Kasumi-1 (cell line): ENCODE measurements around the gene CRHR1.
"Not testable (repeated sequence)": the region's sequence is repeated elsewhere in the genome, so short reads cannot be mapped to it uniquely, and the experiment has no call there.

ENCODE experiments used
- DNase-seq, 2 experiments: peaks; one replicate each; lab custom pipeline; 2025; lab: John Stamatoyannopoulos, UW

Gene CRHR1

GRCh38 chr17:45846223-45846622 is 62.1 kb downstream of the CRHR1 start:
- DNase-seq, result no peak

- no peak for DNase-seq
Observed at GRCh38 chr17:45846646-45847045, 62.5 kb downstream of the CRHR1 start.

DNA sequence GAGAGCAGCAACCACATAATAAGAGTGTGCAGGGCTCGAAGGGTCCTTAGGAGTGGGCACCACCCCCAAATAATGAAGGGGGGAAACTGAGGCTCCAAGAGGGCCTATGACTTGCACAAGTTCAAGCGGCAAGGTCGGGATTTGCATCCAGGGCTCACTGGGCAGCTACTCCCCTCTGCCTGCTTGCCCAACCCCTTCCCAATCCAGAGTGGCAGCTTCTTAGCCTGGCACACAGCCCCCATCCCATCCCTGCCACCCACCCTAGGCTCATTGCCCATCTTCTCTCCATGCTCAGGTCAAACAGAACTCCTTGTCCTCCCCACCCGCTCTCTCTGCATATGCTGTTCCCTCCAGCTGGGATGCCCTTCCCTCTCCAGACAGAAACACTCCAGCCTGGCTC is 63.0 kb downstream of the CRHR1 start:
- DNase-seq, result no peak

GRCh38 chr17:45847747-45848146 is 63.6 kb downstream of the CRHR1 start:
- no peak for DNase-seq

DNA sequence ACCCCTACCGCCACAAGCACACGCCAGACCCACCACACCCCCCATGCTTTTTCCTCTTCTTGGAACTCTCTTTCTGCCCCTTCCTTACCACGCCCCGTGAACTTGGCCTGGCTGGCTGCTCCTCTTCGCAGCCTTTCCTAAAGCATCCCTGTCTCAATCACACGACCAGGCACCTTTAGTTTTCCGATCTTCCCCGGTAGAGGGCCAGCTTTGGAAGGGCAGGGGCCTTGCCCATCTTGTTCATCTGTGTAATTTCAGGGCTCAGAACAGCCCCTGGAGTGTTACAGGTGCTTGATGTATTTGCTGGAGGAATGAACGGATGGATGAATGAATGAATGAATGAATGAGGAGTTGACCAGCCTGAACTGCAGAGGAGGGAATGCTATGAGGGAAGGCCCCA is 64.3 kb downstream of the CRHR1 start:
- DNase-seq, result no peak

- no peak for DNase-seq
Observed at GRCh38 chr17:45848868-45849535, 64.9 kb downstream of the CRHR1 start.

GRCh38 chr17:45849536-45849990 is 65.4 kb downstream of the CRHR1 start:
- no peak for DNase-seq

- no peak for DNase-seq
Observed at GRCh38 chr17:45850011-45850410, 65.9 kb downstream of the CRHR1 start.

DNA sequence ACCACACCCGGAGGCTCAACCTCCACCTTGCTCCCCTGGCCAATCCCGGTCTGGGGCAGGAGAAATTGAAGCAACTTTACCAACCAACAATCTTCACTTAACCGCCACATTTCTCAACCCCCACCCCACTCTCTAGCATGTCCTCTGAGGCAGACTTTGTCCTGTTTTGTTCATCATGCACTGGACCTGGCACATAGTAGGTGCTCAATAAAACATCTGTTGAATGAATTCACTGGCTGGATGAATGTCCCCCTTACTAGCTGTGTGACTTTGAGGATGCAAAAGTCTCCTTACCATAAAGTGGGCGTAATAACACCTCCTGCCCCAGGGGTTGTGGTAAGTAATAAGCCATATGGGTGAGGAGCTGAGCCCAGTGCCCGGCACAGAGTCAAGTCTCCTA is 66.3 kb downstream of the CRHR1 start:
- DNase-seq, result no peak

DNA sequence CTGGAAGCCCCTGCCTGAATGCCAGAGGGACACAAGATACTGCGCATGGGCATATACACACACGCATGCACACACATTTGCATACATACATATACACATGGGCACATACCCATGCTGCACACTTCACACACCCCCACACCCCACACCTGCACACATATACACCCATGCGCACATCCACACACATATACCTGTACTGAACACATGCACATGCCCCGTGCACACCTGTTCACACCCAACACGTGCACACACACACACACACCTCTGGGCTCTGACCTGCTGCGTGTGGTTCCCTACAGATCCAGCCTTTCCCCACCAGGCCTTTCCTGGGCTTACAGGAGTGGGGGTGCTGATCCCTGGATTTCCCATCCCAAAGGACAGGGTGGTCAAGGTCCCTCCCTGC is 66.9 kb downstream of the CRHR1 start:
- DNase-seq, result no peak

DNA sequence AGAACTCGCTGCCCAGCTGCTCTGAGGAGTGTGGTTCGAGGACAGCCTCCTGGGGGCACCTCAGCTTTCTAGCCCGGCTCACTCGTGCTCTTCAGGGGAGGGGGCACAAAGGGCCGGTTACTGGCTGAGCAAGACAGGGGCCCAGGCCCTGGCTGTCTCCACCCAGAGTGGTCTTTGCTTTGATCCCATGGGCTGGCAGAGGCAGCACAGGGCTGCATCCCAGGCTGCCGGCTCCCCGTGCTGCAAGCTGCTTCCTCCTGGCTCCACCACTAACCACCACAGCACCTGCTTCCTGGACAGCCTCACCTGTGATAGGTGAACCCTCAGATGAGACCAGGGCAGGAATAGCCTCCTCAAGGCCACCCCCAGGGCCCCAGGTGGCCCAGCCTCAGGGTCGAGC is 67.3 kb downstream of the CRHR1 start:
- DNase-seq, result no peak

GRCh38 chr17:45851873-45852272 is 67.8 kb downstream of the CRHR1 start:
- DNase-seq, result no peak

DNA sequence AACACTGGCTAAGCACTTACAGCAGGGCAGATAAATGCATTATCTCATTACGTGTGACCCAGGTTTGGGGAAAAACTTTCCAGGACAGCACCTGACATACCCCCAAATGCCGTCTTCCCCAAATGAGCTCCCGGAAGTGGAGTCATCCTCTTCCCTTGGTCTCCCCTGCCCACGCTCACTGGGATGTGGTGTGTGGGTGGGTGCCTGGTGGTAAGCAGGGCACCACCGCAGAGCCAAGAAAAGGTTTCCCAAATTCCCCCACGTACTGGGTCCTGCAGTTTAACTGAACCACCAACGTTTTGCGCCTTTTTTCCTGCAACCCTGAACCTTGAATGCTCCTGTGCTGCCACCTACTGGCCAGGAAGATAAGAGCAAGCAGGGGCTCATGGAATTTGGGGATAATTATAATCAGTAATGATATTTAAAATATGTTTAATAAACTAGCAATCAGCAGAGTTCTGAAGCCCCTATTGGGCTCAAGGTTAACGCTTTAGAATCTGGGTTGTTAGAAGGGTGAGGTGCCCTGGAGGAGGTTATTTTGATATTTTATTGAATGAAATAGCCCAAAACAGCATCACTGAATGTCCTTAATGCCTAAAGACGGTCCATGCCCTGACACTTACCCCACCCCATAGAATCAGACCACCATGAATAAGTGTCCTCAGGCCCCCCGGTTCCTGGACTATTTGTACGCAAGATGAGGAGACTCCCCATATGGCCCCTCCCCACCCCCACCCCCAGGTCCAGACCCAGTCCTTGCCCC is 68.6 kb downstream of the CRHR1 start:
- DNase-seq, result peak; percentile 62 to 75

DNA sequence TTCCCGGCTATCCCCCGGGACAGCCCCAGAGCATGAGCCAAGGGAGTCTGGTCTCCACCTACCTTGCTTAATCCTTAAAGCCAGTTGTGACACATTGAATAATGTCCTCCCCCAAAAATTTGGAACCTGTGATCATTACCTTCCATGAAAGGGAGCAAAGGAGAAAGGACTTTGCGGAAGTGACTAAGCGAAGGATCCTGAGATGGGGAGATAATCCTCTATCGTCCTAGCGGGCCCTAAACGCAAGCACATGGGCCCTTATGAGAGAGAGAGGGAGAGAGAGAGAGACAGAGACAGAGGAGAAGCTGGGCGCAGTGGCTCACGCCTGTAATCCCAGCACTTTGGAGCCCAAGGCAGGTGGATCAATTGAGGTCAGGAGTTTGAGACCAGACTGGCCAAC is 70.1 kb downstream of the CRHR1 start:
- no peak for DNase-seq

DNA sequence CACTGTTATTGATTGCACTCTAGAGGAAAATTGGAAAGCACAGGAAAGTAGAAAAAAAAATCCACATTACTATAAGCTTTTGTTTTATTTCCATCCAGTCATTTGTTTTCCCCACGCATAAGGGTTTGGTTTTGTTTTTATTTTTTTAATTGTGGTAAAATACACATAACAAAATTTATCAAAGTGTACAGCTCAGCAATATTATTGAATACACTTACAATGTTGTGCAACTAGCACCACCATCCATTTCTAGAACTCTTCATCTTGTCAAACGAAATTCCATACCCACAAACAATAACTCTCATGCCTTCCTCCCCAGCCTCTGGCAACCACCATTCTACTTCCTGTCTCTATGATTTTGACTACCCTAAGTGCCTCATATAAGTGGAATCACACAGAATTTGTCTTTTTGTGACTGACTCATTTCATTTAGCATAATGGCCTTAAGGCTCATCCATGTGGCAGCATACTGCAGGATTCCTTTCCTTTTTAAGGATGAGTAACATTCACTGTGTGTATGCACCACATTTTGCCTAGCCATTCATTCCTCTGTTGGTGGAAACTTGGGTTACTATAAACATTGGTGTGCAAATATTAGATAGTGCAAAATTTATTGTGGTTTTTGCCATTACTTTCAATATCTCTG is 71.7 kb downstream of the CRHR1 start:
- no peak for DNase-seq

GRCh38 chr17:45857977-45858708 is 74.0 kb downstream of the CRHR1 start:
- peak; percentile 45 to 46 for DNase-seq

- DNase-seq, result no peak
Observed at GRCh38 chr17:45861165-45861564, 77.0 kb downstream of the CRHR1 start.

DNA sequence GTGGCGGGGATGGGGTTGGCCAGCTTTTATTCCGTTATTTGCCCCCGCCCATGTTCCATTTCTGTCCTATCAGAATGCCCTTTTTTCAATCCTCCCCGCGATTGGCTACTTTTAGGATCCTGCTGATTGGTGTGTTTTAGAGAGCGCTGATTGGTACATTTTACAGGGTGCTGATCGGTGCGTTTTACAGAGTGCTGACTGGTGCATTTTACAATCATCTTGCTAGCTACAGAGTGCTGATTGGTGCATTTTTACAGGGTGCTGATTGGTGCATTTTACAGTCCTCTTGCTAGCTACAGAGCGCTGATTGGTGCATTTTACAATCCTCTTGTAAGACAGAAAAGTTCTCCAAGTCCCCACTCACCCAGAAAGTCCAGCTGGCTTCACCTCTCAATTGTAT is 78.0 kb downstream of the CRHR1 start:
- not testable (repeated sequence) for DNase-seq

- no peak for DNase-seq
Observed at GRCh38 chr17:45863857-45864654, 79.9 kb downstream of the CRHR1 start.

- DNase-seq, result no peak
Observed at GRCh38 chr17:45867171-45867570, 83.1 kb downstream of the CRHR1 start.

DNA sequence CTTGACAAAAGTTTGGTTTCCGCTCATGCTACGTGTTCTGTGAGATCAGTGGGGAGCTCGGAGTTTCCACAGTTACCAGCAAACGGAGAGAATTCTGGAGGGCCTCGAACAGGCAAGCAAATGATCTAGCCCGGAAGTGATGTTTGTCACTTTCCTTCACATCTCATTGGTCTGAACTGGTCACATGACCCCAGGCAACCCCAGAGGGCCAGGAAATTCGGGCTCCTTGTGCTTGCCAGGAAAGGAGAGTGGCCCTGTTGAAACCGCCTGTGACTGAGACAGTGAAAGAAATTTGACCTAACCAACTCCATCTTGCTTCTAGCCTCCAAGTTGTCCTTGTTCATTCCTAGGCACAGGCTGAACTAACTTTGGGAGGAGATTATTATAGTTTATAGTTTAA is 83.6 kb downstream of the CRHR1 start:
- no peak for DNase-seq

DNA sequence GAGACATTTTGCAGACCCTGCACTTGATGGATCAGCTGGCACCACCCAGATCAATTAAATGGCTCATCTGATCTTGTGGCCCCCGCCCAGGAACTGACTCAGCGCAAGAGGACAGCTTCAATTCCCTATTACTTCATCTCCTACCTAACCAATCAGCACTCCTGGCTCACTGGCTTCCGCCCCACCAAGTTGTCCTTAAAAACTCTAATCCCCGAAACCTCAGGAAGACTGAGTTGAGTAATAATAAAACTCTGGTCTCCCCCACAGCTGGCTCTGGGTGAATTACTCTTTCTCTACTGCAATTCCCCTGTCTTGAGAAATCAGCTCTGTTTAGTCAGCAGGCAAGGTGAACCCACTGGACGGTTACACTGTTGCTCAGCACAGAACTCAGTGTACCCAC is 84.2 kb downstream of the CRHR1 start:
- no peak for DNase-seq
